Stimulated activated CD4-positive, alpha-beta T cell treated with anti-CD3 and anti-CD28 coated beads, Interleukin-15, amount 100 ng/mL, for 48 hours (primary cell): Measurements from ENCODE around the gene NUP85.
"Not testable (repeated sequence)": the region's sequence is repeated elsewhere in the genome, so short reads cannot be mapped to it uniquely, and the experiment has no call there.

ENCODE experiments used
- DNase-seq, 2 donors: peaks; one replicate each; pipeline ENCODE4 v3.0.0-alpha.2; 2020; ENCODE audit warnings: low read depth in 2 of 2

Gene NUP85

GRCh38 chr17:75205037-75205792 is at the start of gene NUP85:
Gene NUP85 (plus strand): TSS chr17:75205679. CDS start chr17:75205762, 83 bp downstream.
- DNase-seq = peak; percentile 88 to 92

- not testable (repeated sequence) for DNase-seq
These were observed 47.0 kb upstream of the NUP85 start for GRCh38 chr17:75158480-75158879.

GRCh38 chr17:75159196-75160031 is 46.1 kb upstream of the NUP85 start:
- no peak for DNase-seq

GRCh38 chr17:75160211-75160610 is 45.3 kb upstream of the NUP85 start:
- no peak for DNase-seq

GRCh38 chr17:75163074-75163473 is 42.4 kb upstream of the NUP85 start:
- no peak for DNase-seq

GRCh38 chr17:75164606-75165005 is 40.9 kb upstream of the NUP85 start:
- not testable (repeated sequence) for DNase-seq

- no peak for DNase-seq
These were observed 36.5 kb upstream of the NUP85 start for GRCh38 chr17:75168998-75169397.

GRCh38 chr17:75173526-75173925 is 32.0 kb upstream of the NUP85 start:
- no peak for DNase-seq

GRCh38 chr17:75174996-75175395 is 30.5 kb upstream of the NUP85 start:
- DNase-seq = no peak

GRCh38 chr17:75176625-75177024 is 28.9 kb upstream of the NUP85 start:
- no peak for DNase-seq

GRCh38 chr17:75178453-75178852 is 27.0 kb upstream of the NUP85 start:
- DNase-seq = no peak

GRCh38 chr17:75181110-75181509 is 24.4 kb upstream of the NUP85 start:
- no peak for DNase-seq

GRCh38 chr17:75181608-75182318 is 23.7 kb upstream of the NUP85 start:
- DNase-seq = no peak

GRCh38 chr17:75182319-75182568 is 23.2 kb upstream of the NUP85 start:
- DNase-seq = no peak

GRCh38 chr17:75182569-75183436 is 22.7 kb upstream of the NUP85 start, which contains the start of gene SUMO2:
Gene SUMO2 (minus strand): TSS chr17:75182959. CDS start chr17:75182834, 125 bp downstream.
- DNase-seq = peak; percentile 92 to 96

GRCh38 chr17:75183999-75184884 is 21.2 kb upstream of the NUP85 start:
- no peak for DNase-seq

GRCh38 chr17:75188614-75189013 is 16.9 kb upstream of the NUP85 start:
- DNase-seq = no peak

GRCh38 chr17:75191584-75191983 is 13.9 kb upstream of the NUP85 start:
- no peak for DNase-seq

- no peak for DNase-seq
These were observed 10.6 kb upstream of the NUP85 start for GRCh38 chr17:75194879-75195278.

- no peak for DNase-seq
These were observed 5.4 kb upstream of the NUP85 start for GRCh38 chr17:75199886-75200618.
